T-helper 2 cell (primary cell): ENCODE data around the gene NPAS3.
"Not testable (repeated sequence)": the region's sequence is repeated elsewhere in the genome, so short reads cannot be mapped to it uniquely, and the experiment has no call there.

Experiments used
- DNase-seq, 5 experiments: peaks; one replicate each; pipeline versions ENCODE4 v3.0.0 to v3.0.0-alpha.2; 2012 to 2022

The NPAS3 gene

GRCh38 chr14:33081259-33081658, 142.6 kb downstream of the NPAS3 start:
- no peak for DNase-seq

- DNase-seq, result no peak
Observed at GRCh38 chr14:33085799-33086198, 147.1 kb downstream of the NPAS3 start.

GRCh38 chr14:33088274-33088673, 149.6 kb downstream of the NPAS3 start:
- not testable (repeated sequence) for DNase-seq

- no peak for DNase-seq
Observed at GRCh38 chr14:33098016-33098415, 159.3 kb downstream of the NPAS3 start.

GRCh38 chr14:33103489-33103888, 164.8 kb downstream of the NPAS3 start:
- DNase-seq, result no peak

GRCh38 chr14:33103966-33104365, 165.3 kb downstream of the NPAS3 start:
- DNase-seq, result no peak

GRCh38 chr14:33110737-33111443, 172.2 kb downstream of the NPAS3 start:
- DNase-seq, result no peak

GRCh38 chr14:33114331-33114730, 175.7 kb downstream of the NPAS3 start:
- no peak for DNase-seq

GRCh38 chr14:33118668-33119067, 180.0 kb downstream of the NPAS3 start:
- DNase-seq, result no peak

GRCh38 chr14:33120341-33120740, 181.7 kb downstream of the NPAS3 start:
- no peak for DNase-seq

GRCh38 chr14:33120966-33121365, 182.3 kb downstream of the NPAS3 start:
- DNase-seq, result no peak

GRCh38 chr14:33123281-33123680, 184.6 kb downstream of the NPAS3 start:
- no peak for DNase-seq

GRCh38 chr14:33126433-33126832, 187.8 kb downstream of the NPAS3 start:
- DNase-seq, result no peak

- no peak for DNase-seq
Observed at GRCh38 chr14:33127531-33127930, 188.9 kb downstream of the NPAS3 start.

- no peak for DNase-seq
Observed at GRCh38 chr14:33131801-33132200, 193.1 kb downstream of the NPAS3 start.

- DNase-seq, result no peak
Observed at GRCh38 chr14:33134162-33134561, 195.5 kb downstream of the NPAS3 start.

GRCh38 chr14:33134975-33135374, 196.3 kb downstream of the NPAS3 start:
- DNase-seq, result no peak

GRCh38 chr14:33150666-33151428, 212.2 kb downstream of the NPAS3 start:
- no peak for DNase-seq

GRCh38 chr14:33163109-33163508, 224.4 kb downstream of the NPAS3 start:
- DNase-seq, result no peak

- no peak for DNase-seq
Observed at GRCh38 chr14:33163600-33163999, 224.9 kb downstream of the NPAS3 start.

GRCh38 chr14:33165144-33165925, 226.7 kb downstream of the NPAS3 start:
- DNase-seq, result no peak

- DNase-seq, result no peak
Observed at GRCh38 chr14:33165926-33166289, 227.2 kb downstream of the NPAS3 start.

- DNase-seq, result no peak
Observed at GRCh38 chr14:33175951-33176350, 237.3 kb downstream of the NPAS3 start.

- no peak for DNase-seq
Observed at GRCh38 chr14:33184587-33184986, 245.9 kb downstream of the NPAS3 start.
